NCI-H128 (cell line): Measurements from ENCODE around the gene MAK.
A peak's percentile ranks its signal among the peaks of the same experiment; 100 is the strongest.
"Not testable (repeated sequence)": the region's sequence is repeated elsewhere in the genome, so short reads cannot be mapped to it uniquely, and the experiment has no call there.

Experiments
- DNase-seq: peaks from one replicate; lab custom pipeline; 2025; ENCODE audit not compliant: unreplicated experiment; lab: John Stamatoyannopoulos, UW

The MAK gene

GRCh38 chr6:10837995-10838793 is at the start of gene MAK:
MAK (minus strand) TSS chr6:10838539; CDS start chr6:10830648, 7,891 bp downstream.
- DNase-seq, result peak; percentile 83

GRCh38 chr6:10886691-10887502 is 48.6 kb upstream of the MAK start, which contains the start of gene SYCP2L:
SYCP2L (plus strand) TSS chr6:10887052; CDS start chr6:10887127, 75 bp downstream.
- no peak for DNase-seq

GRCh38 chr6:10886365-10886690 is 48.0 kb upstream of the MAK start:
- not testable (repeated sequence) for DNase-seq

GRCh38 chr6:10884245-10884972 is 46.1 kb upstream of the MAK start:
- DNase-seq, result no peak

GRCh38 chr6:10883312-10884244 is 45.2 kb upstream of the MAK start:
- no peak for DNase-seq

- DNase-seq, result no peak
Observed at GRCh38 chr6:10882657-10883171, 44.4 kb upstream of the MAK start.

- DNase-seq, result not testable (repeated sequence)
Observed at GRCh38 chr6:10882253-10882630, 43.9 kb upstream of the MAK start.

- no peak for DNase-seq
Observed at GRCh38 chr6:10880366-10880765, 42.0 kb upstream of the MAK start.

- no peak for DNase-seq
Observed at GRCh38 chr6:10877871-10878270, 39.5 kb upstream of the MAK start.

GRCh38 chr6:10877012-10877411 is 38.7 kb upstream of the MAK start:
- no peak for DNase-seq

GRCh38 chr6:10875026-10875425 is 36.7 kb upstream of the MAK start:
- no peak for DNase-seq

GRCh38 chr6:10874207-10874606 is 35.9 kb upstream of the MAK start:
- no peak for DNase-seq

GRCh38 chr6:10873374-10873773 is 35.0 kb upstream of the MAK start:
- DNase-seq, result no peak

GRCh38 chr6:10867952-10868351 is 29.6 kb upstream of the MAK start:
- no peak for DNase-seq

- DNase-seq, result not testable (repeated sequence)
Observed at GRCh38 chr6:10866709-10867108, 28.4 kb upstream of the MAK start.

GRCh38 chr6:10863031-10863430 is 24.7 kb upstream of the MAK start:
- DNase-seq, result not testable (repeated sequence)

GRCh38 chr6:10862361-10862760 is 24.0 kb upstream of the MAK start:
- peak; percentile 16 for DNase-seq

GRCh38 chr6:10861086-10861485 is 22.7 kb upstream of the MAK start:
- DNase-seq, result no peak

GRCh38 chr6:10857259-10857658 is 18.9 kb upstream of the MAK start:
- no peak for DNase-seq

GRCh38 chr6:10854922-10855632 is 16.7 kb upstream of the MAK start:
- no peak for DNase-seq
